K562 (cell line): Measurements from ENCODE around the gene RPS8. TPM values are rescaled to one million over a fixed set of nuclear protein-coding genes. Genes with fewer than 3 reads are reported as not detected.

Experiments
- BRCA1 ChIP-seq, 2 experiments: fragments of 450-650 bp in 1 of 2; sonication (generic) in 1 of 2; formaldehyde crosslinking in 1 of 2; IDR thresholded peaks; 2 replicates each; pipeline versions ENCODE4 v1.5.0 to v1.6.1; 2017 to 2020; ENCODE audit warnings: mild to moderate bottlenecking in 1 of 2, missing genetic modification reagents in 1 of 2
- CBFB ChIP-seq: sonication (generic); formaldehyde crosslinking; IDR thresholded peaks from 2 replicates; pipeline ENCODE4 v1.4.0; 2020; ENCODE audit warnings: mild to moderate bottlenecking, missing genetic modification reagents
- GABPA ChIP-seq: fragments of 200-800 bp; sonication (Bioruptor generic); conservative IDR thresholded peaks from 2 replicates; pipeline ENCODE4 v1.6.1; 2016; ENCODE audit warnings: low read depth, missing genetic modification characterization, missing compliant biosample characterization
- L3MBTL2 ChIP-seq: fragments of 450-650 bp; IDR thresholded peaks from 2 replicates; pipeline ENCODE4 v1.6.1; 2016; ENCODE audit warnings: mild to moderate bottlenecking, moderate library complexity
- NR3C1 ChIP-seq: sonication (generic); formaldehyde crosslinking; IDR thresholded peaks from 2 replicates; pipeline ENCODE4 v1.8.1; 2022; ENCODE audit warnings: missing genetic modification reagents
- RBM22 ChIP-seq: fragments of 200-400 bp; formaldehyde crosslinking; IDR thresholded peaks from 2 replicates; pipeline ENCODE4 v1.6.1; 2018; ENCODE audit warnings: low read length, low read depth; ENCODE audit not compliant: poor library complexity, severe bottlenecking
- SAP30 ChIP-seq: fragments of 200-600 bp; sonication (generic); IDR thresholded peaks from 2 replicates; pipeline ENCODE4 v1.6.1; 2012; ENCODE audit warnings: borderline replicate concordance, low read depth, mild to moderate bottlenecking, moderate library complexity, low read length, control low read depth, inconsistent platforms; ENCODE audit not compliant: insufficient read depth, poor library complexity, severe bottlenecking
- TAF15 ChIP-seq: fragments of 200-400 bp; formaldehyde crosslinking; IDR thresholded peaks from 2 replicates; pipeline ENCODE4 v1.6.1; 2017; ENCODE audit warnings: mild to moderate bottlenecking, low read depth, low read length, moderate library complexity
- ZNF212 ChIP-seq: fragments of 450-650 bp; formaldehyde crosslinking; IDR thresholded peaks from 2 replicates; pipeline ENCODE4 v1.4.0; 2020; ENCODE audit warnings: mild to moderate bottlenecking
- ZNF324 ChIP-seq: fragments of 250-450 bp; sonication (Bioruptor Pico); IDR thresholded peaks from 2 replicates; pipeline ENCODE4 v1.4.0; 2020; ENCODE audit warnings: mild to moderate bottlenecking
- polyA plus RNA-seq, 8 experiments: library from polyadenylated mRNA; depleted of rRNA in 4 of 8; stranded (reverse) in 5 of 8; unstranded in 3 of 8; fragments of >200 nt; fragmentation: Nextera tagmentation in 2 of 8; fragmentation: Illumina TruSeq in 1 of 8; extraction: Ambion mirVana in 2 of 8; extraction: Trizol in 1 of 8; gene quantifications; 2 replicates each; pipeline versions ENCODE4 v1.2.1 to v1.2.3, GENCODE V29; 2011 to 2014; ENCODE audit warnings: inconsistent platforms in 1 of 8, missing spikeins in 1 of 8
- total RNA-seq, 7 experiments: library from RNA; depleted of rRNA in 6 of 7; stranded (reverse); fragments of >200 nt in 6 of 7; fragmentation: Illumina TruSeq in 2 of 7; extraction: Trizol in 2 of 7; gene quantifications; 2 replicates each; pipeline versions ENCODE4 v1.2.1 to v1.2.3, GENCODE V29; 2011 to 2021; ENCODE audit warnings: low replicate concordance in 1 of 7
- TF ChIP-seq, protein P1 (sequence below): fragments of 250-450 bp; sonication (Bioruptor Pico); IDR thresholded peaks from 2 replicates; pipeline ENCODE4 v1.8.0; 2021; ENCODE audit warnings: moderate library complexity, mild to moderate bottlenecking, inconsistent platforms
- TF ChIP-seq, protein P2 (sequence below): fragments of 200-600 bp; sonication (generic); IDR thresholded peaks from one replicate; pipeline ENCODE4 v1.6.1; 2012; ENCODE audit warnings: mild to moderate bottlenecking, low read depth, low read length, inconsistent platforms

The RPS8 gene
- total and polyA plus RNA-seq, 9 of the 15 experiments (the other 6 are each of a cell fraction or from before 2014, with no cell fraction given) = 2,431 to 4,168 (median 3,109) TPM

DNA sequence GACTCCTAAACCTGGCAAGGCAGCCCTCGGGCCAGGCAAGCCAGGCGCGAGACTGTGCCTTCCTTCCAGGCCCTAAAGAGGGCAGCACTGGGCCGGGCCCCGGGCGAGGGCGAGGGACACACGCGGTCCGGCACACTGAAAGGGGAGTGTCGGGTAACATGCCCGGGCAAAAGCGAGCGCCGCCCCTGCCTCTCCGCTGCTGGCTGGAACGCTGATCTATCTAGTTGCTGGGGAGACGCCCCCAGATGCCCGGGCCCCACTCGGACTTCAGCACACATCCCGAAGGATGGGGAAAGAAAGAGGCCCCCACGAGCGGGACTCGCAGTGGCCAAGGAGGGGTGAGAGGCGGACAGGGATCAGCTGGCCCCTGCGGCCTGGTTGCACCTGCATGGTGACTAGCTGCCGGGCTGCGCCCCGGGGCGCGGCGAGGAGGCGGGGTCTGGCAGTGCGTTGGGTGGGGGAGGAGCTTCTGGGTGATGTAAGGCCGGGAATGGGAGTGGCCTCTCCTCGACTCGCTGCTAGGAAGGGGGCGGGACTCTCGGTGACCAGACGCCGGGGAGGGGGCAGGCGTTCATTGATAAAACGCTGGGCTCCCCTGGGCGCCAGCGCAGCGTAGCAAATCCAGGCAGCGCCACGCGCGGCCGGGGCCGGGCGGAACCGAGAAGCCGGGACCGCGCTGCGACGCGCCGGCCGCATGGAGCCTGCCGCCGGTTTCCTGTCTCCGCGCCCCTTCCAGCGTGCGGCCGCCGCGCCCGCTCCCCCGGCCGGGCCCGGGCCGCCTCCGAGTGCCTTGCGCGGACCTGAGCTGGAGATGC is 24.6 kb downstream of the RPS8 start, which contains the start of gene PLK3 (continued):
- TF ChIP-seq CBFB (CRISPR knock-in tag) (no peak), BRCA1 (IDR thresholded peaks at IDR 0.05) (no peak), BRCA1 (CRISPR knock-in tag; IDR thresholded peaks at IDR 0.05) (no peak), ZNF324 (CRISPR knock-in tag) (no peak), RBM22 (no peak), GABPA (tag) (peak; percentile 61), NR3C1 (no peak), TAF15 (no peak), ZNF212 (CRISPR knock-in tag) (no peak), L3MBTL2 (peak; percentile 97), SAP30 (peak; percentile 94)
- TF ChIP-seq, protein P1, sequence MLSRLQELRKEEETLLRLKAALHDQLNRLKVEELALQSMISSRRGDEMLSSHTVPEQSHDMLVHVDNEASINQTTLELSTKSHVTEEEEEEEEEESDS (CRISPR knock-in tag) = no peak
- TF ChIP-seq, protein P2, sequence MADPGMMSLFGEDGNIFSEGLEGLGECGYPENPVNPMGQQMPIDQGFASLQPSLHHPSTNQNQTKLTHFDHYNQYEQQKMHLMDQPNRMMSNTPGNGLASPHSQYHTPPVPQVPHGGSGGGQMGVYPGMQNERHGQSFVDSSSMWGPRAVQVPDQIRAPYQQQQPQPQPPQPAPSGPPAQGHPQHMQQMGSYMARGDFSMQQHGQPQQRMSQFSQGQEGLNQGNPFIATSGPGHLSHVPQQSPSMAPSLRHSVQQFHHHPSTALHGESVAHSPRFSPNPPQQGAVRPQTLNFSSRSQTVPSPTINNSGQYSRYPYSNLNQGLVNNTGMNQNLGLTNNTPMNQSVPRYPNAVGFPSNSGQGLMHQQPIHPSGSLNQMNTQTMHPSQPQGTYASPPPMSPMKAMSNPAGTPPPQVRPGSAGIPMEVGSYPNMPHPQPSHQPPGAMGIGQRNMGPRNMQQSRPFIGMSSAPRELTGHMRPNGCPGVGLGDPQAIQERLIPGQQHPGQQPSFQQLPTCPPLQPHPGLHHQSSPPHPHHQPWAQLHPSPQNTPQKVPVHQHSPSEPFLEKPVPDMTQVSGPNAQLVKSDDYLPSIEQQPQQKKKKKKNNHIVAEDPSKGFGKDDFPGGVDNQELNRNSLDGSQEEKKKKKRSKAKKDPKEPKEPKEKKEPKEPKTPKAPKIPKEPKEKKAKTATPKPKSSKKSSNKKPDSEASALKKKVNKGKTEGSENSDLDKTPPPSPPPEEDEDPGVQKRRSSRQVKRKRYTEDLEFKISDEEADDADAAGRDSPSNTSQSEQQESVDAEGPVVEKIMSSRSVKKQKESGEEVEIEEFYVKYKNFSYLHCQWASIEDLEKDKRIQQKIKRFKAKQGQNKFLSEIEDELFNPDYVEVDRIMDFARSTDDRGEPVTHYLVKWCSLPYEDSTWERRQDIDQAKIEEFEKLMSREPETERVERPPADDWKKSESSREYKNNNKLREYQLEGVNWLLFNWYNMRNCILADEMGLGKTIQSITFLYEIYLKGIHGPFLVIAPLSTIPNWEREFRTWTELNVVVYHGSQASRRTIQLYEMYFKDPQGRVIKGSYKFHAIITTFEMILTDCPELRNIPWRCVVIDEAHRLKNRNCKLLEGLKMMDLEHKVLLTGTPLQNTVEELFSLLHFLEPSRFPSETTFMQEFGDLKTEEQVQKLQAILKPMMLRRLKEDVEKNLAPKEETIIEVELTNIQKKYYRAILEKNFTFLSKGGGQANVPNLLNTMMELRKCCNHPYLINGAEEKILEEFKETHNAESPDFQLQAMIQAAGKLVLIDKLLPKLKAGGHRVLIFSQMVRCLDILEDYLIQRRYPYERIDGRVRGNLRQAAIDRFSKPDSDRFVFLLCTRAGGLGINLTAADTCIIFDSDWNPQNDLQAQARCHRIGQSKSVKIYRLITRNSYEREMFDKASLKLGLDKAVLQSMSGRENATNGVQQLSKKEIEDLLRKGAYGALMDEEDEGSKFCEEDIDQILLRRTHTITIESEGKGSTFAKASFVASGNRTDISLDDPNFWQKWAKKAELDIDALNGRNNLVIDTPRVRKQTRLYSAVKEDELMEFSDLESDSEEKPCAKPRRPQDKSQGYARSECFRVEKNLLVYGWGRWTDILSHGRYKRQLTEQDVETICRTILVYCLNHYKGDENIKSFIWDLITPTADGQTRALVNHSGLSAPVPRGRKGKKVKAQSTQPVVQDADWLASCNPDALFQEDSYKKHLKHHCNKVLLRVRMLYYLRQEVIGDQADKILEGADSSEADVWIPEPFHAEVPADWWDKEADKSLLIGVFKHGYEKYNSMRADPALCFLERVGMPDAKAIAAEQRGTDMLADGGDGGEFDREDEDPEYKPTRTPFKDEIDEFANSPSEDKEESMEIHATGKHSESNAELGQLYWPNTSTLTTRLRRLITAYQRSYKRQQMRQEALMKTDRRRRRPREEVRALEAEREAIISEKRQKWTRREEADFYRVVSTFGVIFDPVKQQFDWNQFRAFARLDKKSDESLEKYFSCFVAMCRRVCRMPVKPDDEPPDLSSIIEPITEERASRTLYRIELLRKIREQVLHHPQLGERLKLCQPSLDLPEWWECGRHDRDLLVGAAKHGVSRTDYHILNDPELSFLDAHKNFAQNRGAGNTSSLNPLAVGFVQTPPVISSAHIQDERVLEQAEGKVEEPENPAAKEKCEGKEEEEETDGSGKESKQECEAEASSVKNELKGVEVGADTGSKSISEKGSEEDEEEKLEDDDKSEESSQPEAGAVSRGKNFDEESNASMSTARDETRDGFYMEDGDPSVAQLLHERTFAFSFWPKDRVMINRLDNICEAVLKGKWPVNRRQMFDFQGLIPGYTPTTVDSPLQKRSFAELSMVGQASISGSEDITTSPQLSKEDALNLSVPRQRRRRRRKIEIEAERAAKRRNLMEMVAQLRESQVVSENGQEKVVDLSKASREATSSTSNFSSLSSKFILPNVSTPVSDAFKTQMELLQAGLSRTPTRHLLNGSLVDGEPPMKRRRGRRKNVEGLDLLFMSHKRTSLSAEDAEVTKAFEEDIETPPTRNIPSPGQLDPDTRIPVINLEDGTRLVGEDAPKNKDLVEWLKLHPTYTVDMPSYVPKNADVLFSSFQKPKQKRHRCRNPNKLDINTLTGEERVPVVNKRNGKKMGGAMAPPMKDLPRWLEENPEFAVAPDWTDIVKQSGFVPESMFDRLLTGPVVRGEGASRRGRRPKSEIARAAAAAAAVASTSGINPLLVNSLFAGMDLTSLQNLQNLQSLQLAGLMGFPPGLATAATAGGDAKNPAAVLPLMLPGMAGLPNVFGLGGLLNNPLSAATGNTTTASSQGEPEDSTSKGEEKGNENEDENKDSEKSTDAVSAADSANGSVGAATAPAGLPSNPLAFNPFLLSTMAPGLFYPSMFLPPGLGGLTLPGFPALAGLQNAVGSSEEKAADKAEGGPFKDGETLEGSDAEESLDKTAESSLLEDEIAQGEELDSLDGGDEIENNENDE = no peak
